HG02623 (cell line): ENCODE measurements around the gene DKKL1.

Experiments used
- ATAC-seq: cut with Tn5 transposase; IDR thresholded peaks from one replicate; pipeline ENCODE4 v1.9.1; 2021; ENCODE audit warnings: moderate library complexity; ENCODE audit not compliant: unreplicated experiment

DKKL1 gene

GRCh38 chr19:49337267-49338022 lies 26.2 kb upstream of the DKKL1 start:
- ATAC-seq: no peak

- ATAC-seq: no peak
These were observed 25.5 kb upstream of the DKKL1 start for GRCh38 chr19:49338023-49338677.

GRCh38 chr19:49338691-49339300 lies 24.9 kb upstream of the DKKL1 start:
- ATAC-seq: no peak

GRCh38 chr19:49339301-49340068 lies 24.2 kb upstream of the DKKL1 start:
- no peak for ATAC-seq

GRCh38 chr19:49340069-49340864 lies 23.4 kb upstream of the DKKL1 start:
- no peak for ATAC-seq

GRCh38 chr19:49340865-49341718 lies 22.6 kb upstream of the DKKL1 start:
- ATAC-seq: no peak

- no peak for ATAC-seq
These were observed 21.4 kb upstream of the DKKL1 start for GRCh38 chr19:49342291-49342721.

GRCh38 chr19:49343123-49343522 lies 20.6 kb upstream of the DKKL1 start:
- no peak for ATAC-seq

- no peak for ATAC-seq
These were observed 18.9 kb upstream of the DKKL1 start for GRCh38 chr19:49344505-49345423.

- no peak for ATAC-seq
These were observed 16.5 kb upstream of the DKKL1 start for GRCh38 chr19:49347191-49347590.

- ATAC-seq: no peak
These were observed 15.8 kb upstream of the DKKL1 start for GRCh38 chr19:49347835-49348234.

- no peak for ATAC-seq
These were observed 15.1 kb upstream of the DKKL1 start for GRCh38 chr19:49348305-49349189.

- no peak for ATAC-seq
These were observed 14.1 kb upstream of the DKKL1 start for GRCh38 chr19:49349567-49349966.

- no peak for ATAC-seq
These were observed 7.7 kb upstream of the DKKL1 start for GRCh38 chr19:49355909-49356353.

- no peak for ATAC-seq
These were observed 7.3 kb upstream of the DKKL1 start for GRCh38 chr19:49356382-49356781.

- no peak for ATAC-seq
These were observed 6.5 kb upstream of the DKKL1 start for GRCh38 chr19:49357186-49357585.
